ENCODE data around the gene ADAMTS4.
A peak's percentile ranks its signal among the peaks of the same experiment; 100 is the strongest.
"Not testable (repeated sequence)": the region's sequence is repeated elsewhere in the genome, so short reads cannot be mapped to it uniquely, and the experiment has no call there.

The ADAMTS4 gene

DNA sequence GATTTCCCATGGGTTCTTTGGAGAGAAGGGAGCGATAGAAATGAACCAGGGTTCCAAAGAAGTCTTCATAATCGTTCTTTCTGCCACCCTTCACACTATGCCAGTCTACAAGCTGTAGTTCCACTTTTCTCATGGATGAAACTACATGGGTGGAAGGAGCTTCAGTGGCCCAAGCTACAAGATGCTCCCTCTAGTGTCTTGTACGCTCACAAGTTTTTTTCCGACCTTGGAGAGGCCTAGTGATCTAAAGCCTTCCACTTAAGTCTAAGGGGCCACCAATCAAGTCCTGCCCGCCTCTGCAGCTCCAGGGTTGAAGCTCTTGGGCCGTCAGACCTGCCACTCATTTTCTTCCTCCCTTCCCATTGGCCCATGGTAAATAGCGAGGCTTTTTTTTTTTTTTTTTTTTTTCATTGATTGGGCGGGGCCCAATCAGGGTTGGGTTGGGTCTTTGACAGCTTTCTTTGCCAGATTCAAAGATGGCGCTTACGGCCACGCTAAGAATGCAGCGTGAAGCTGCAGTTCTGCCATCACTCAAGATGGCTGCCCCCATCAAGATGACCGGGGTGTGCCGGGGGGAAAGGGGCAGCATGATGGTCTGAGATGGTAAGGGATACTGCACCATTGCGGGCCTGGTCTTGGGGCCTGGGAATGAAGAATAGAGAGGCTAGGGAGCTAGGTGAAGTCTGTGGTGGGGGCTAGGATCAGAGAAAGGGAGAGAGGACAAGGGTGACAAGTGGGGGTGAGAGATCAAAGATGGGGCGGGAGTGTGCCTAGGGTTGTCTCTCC is 26.9 kb upstream of the ADAMTS4 start, which contains the start of gene TOMM40L:
Gene TOMM40L, plus strand, starts transcription at position 527 of the 786 bp plus-strand sequence. CDS start 430 bp downstream, outside the sequence.
- TF ChIP-seq, protein P1, sequence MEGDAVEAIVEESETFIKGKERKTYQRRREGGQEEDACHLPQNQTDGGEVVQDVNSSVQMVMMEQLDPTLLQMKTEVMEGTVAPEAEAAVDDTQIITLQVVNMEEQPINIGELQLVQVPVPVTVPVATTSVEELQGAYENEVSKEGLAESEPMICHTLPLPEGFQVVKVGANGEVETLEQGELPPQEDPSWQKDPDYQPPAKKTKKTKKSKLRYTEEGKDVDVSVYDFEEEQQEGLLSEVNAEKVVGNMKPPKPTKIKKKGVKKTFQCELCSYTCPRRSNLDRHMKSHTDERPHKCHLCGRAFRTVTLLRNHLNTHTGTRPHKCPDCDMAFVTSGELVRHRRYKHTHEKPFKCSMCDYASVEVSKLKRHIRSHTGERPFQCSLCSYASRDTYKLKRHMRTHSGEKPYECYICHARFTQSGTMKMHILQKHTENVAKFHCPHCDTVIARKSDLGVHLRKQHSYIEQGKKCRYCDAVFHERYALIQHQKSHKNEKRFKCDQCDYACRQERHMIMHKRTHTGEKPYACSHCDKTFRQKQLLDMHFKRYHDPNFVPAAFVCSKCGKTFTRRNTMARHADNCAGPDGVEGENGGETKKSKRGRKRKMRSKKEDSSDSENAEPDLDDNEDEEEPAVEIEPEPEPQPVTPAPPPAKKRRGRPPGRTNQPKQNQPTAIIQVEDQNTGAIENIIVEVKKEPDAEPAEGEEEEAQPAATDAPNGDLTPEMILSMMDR (IDR thresholded peaks at IDR 0.05; ENCODE audit: extremely low read depth, missing control alignments) = peak; percentile 15
- peak; percentile 92 for DNase-seq (ENCODE audit: low spot score)

DNA sequence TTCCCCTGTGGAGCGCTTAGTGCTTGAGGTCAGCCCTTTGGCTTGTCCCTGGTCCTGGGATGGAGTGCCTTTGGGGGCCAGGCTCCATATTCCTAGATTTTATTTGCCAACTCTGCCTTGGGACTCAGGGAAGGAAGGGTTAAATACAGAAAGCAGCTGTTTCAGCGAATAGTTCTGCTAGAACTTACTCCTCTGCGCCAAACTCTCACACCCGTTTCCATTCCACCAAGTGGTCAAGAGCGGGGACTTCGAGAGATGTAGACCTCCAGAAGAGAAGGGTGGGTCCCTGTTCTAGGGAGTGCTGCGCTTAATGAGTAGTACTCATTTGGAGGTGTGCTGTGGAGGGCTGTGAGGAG is 26.3 kb upstream of the ADAMTS4 start:
- DNase-seq (ENCODE audit: low spot score) = no peak
- TF ChIP-seq, protein P1 (IDR thresholded peaks at IDR 0.05; ENCODE audit: extremely low read depth, missing control alignments) = no peak

DNA sequence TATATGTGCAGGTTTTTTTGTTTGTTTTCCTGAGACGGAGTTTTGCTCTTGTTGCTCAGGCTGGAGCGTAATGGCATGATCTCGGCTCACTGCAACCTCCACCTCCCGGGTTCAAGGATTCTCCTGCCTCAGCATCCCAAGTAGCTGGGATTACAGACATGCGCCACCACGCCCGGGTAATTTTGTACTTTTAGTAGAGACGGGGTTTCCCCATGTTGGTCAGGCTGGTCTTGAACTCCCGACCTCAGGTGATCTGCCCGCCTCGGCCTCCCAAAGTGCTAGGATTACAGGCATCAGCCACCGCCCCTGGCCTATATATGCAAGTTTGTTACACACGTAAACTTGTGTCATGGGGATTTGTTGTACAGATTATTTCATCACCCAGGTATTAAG is 25.8 kb upstream of the ADAMTS4 start:
- DNase-seq (ENCODE audit: low spot score) = not testable (repeated sequence)

DNA sequence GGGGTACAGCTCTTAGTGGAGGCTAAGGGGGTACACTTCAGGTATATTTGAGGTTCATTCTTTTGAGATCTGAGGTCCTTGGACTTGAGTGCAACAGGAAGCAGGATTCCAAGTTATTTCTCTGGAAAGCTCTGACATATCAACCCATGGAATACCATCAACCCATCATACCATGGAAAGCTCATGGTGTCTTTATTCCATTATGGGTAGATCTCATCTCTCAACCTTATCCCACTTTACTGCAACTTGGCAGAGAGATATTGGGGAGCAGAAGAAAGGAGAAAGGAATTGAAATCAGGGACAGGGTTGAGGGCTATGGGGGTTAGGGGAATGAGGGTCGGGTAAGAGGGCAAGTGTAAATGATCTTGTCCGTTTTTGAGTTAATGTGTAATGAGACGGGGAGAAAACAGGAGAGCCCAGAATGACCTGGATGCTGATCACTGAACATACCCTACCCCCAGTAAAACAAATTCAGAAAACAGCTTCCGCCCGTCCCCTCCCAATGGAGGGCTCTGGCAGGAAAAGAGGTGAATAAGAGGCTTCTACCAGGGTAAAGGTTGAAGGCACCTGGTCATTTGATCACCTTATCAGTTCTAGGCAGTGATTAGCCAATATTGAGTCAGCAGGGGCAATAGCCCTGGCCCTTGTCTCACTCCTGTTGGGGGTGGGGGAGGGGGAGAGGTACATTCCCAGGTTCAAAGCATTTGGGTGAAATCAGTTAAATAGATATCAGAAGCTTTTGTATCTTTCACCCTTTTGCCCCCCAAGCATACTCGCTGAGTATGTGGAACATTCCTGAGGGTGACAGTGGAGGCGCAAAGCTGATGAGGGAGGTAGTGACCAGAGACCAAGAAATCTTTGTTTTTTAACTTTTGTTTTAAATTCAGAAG is 25.2 kb upstream of the ADAMTS4 start:
- TF ChIP-seq, protein P1 (IDR thresholded peaks at IDR 0.05; ENCODE audit: extremely low read depth, missing control alignments) = no peak
- DNase-seq (ENCODE audit: low spot score) = no peak

DNA sequence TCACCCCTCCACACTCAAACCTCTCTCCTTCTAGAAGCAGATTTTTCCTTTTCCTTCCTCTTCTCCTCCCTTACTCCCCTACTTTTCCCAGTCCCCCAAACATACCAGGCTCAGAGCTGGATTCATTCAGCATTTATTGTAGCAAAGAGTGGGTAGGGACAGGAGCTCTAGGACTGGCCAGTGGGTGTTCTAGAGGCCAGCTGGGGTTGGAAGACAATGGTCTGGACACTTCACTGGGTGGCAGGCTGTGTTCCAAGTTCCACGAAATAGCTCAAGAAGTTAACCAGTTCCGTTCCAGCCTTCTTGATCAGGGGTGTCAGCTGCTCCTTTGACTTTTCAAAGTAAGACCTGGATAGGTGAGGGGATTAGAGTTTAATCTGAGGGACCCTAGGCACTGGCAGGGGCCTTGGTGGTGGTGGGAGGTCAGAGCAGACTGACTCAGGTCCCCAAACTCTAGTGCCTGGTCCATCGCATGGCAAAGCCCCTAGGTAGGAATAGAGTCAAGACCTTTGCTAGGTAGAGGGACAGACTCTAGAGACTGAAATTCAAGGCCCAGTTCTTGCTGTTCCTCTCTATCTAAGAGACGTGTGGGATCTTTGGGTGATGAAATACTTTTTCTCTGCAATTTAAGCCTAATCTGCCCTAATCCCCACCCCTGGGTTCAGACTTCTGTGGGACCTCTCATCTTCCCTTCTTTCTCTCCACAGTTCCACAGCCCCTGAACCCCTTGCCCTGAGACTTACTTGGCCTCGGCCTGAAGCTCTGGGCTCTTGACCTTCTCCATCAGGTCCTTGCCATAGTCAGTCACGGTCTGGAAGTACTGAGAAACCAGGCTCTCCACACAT is 23.5 kb upstream of the ADAMTS4 start:
- TF ChIP-seq, protein P1 (IDR thresholded peaks at IDR 0.05; ENCODE audit: extremely low read depth, missing control alignments) = no peak
- no peak for DNase-seq (ENCODE audit: low spot score)

DNA sequence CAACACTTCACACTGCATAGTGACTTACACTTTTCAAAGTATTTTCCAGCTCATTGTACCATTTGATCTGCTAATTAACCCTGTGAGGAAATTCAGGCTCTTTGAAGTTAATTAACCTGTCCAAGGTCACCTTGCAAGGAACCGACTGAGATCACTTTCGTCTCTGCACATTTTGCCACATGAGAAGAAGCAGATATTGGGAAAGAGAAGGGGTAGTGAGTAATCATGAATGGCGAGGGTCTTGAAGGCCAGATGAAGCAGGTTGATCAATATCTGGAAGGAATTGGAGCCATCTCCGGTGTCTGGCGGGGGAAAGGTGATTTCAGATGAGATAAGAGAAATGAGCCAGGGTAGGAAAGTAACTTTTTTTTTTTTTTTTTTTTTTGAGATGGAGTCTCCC is 21.1 kb upstream of the ADAMTS4 start:
- TF ChIP-seq, protein P1 (IDR thresholded peaks at IDR 0.05; ENCODE audit: extremely low read depth, missing control alignments) = no peak
- DNase-seq (ENCODE audit: low spot score) = no peak

DNA sequence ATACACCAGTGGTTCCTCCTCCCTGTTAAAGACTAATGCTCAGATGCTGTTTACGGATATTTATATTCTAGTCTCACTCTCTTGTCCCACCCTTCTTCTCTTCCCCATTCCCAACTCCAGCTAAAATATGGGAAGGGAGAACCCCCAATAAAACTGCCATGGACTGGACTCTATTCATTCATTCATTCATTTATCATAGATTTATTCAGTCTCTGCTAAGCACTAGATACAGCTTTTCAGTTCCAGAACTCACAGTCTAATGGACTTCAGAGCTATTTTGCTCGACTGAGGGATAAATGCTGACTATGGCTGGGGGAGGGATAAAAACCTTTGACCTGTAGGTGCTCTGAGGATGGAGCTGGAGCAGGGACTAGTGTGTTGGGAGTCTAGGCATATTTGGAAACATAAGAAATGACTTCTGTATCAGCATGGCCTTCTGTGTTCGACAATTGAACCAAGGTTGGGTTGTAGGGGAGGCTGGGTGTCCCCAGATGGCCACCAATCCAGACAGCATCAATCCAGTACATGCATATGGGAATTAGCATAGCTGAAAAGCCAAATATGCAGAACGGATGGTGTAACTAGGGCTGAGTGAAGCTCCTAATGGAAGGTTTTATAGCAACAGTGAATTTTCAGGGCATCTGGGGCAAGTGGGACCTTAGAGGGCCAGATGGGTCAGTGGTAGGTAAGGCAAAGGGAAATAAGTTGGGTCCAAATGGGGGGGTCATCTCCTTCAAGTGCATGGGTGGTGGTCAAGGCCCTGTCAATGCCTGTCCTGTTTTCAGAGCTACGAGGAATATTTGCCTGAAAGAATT is 20.4 kb upstream of the ADAMTS4 start:
- TF ChIP-seq, protein P1 (IDR thresholded peaks at IDR 0.05; ENCODE audit: extremely low read depth, missing control alignments) = no peak
- no peak for DNase-seq (ENCODE audit: low spot score)

All from GM20000 (cell line).